PC-9 (cell line): ENCODE data around the gene UNC45A. TPM values are rescaled to one million over a fixed set of nuclear protein-coding genes. Genes with fewer than 3 reads are reported as not detected.

ENCODE experiments used
- Bru-seq: library from RNA; stranded (reverse); fragments of 400-500 nt; gene quantifications from one replicate; lab custom pipeline; 2021; lab: Mats Ljungman, UMichigan
- BruChase-seq, 2 experiments: library from RNA; stranded (reverse); fragments of 400-500 nt; gene quantifications; one replicate each; lab custom pipeline; 2021; lab: Mats Ljungman, UMichigan
- BruUV-seq: library from RNA; stranded (reverse); fragments of 400-500 nt; replicated peaks from 2 replicates; lab custom pipeline; 2021; lab: Mats Ljungman, UMichigan
- CTCF ChIA-PET: fragments of 300-600 bp; sonication (Branson Sonifier 250); formaldehyde crosslinking; loops from one replicate; lab custom pipeline; 2022; ENCODE audit warnings: antibody characterized with exemption; lab: Charles Lee
- POLR2A ChIA-PET: fragments of 300-600 bp; sonication (Branson Sonifier 250); formaldehyde crosslinking; loops from one replicate; lab custom pipeline; 2022; ENCODE audit warnings: antibody characterized with exemption; ENCODE audit not compliant: unreplicated experiment; lab: Charles Lee
- DNase-seq, 2 experiments: peaks; one replicate each; pipeline versions ENCODE4 v3.0.0 to v3.0.0-alpha.2; 2015 to 2022; ENCODE audit warnings: mixed read lengths in 1 of 2
- H2AFZ ChIP-seq: fragments of 200-600 bp; sonication (generic); 2 replicates; pipeline ENCODE4 v1.8.1; 2017; ENCODE audit warnings: antibody characterized with exemption
- H3F3A ChIP-seq: fragments of 200-600 bp; sonication (generic); 2 replicates; pipeline ENCODE4 v1.8.1; 2017; ENCODE audit warnings: antibody characterized with exemption, mild to moderate bottlenecking, low read depth; ENCODE audit not compliant: insufficient read depth
- H3K27ac ChIP-seq: fragments of 200-600 bp; sonication (generic); 2 replicates; pipeline ENCODE4 v1.6.1; 2016; ENCODE audit warnings: mixed run types
- H3K27me3 ChIP-seq: fragments of 200-600 bp; sonication (generic); 2 replicates; pipeline ENCODE4 v1.6.1; 2016; ENCODE audit warnings: low read depth, mixed run types; ENCODE audit not compliant: insufficient read depth
- H3K36me3 ChIP-seq: fragments of 200-600 bp; sonication (generic); 2 replicates; pipeline ENCODE4 v1.6.1; 2016; ENCODE audit warnings: low read depth, mixed run types
- H3K4me1 ChIP-seq: fragments of 200-600 bp; sonication (generic); replicated peaks from 2 replicates; pipeline ENCODE4 v1.6.1; 2016; ENCODE audit warnings: mixed run types; ENCODE audit not compliant: insufficient read depth
- H3K4me2 ChIP-seq: fragments of 200-600 bp; sonication (generic); 2 replicates; pipeline ENCODE4 v1.6.1; 2017; ENCODE audit warnings: mixed run types
- H3K4me3 ChIP-seq: fragments of 200-600 bp; sonication (generic); 2 replicates; pipeline ENCODE4 v1.6.1; 2016; ENCODE audit warnings: mixed run types
- H3K79me2 ChIP-seq: fragments of 200-600 bp; sonication (generic); 2 replicates; pipeline ENCODE4 v1.6.1; 2017; ENCODE audit warnings: low read depth, mixed run types
- H3K9me2 ChIP-seq: fragments of 200-600 bp; sonication (generic); 2 replicates; pipeline ENCODE4 v1.8.1; 2017; ENCODE audit warnings: mild to moderate bottlenecking; ENCODE audit not compliant: insufficient read depth
- H3K9me3 ChIP-seq: fragments of 200-600 bp; sonication (generic); 2 replicates; pipeline ENCODE4 v1.8.1; 2016; ENCODE audit warnings: low read depth; ENCODE audit not compliant: insufficient read depth
- H4K20me1 ChIP-seq: fragments of 200-600 bp; sonication (generic); 2 replicates; pipeline ENCODE4 v1.8.1; 2017; ENCODE audit not compliant: insufficient read depth
- CTCF ChIP-seq: fragments of 200-600 bp; sonication (generic); conservative IDR thresholded peaks from 2 replicates; pipeline ENCODE4 v1.6.1; 2017; ENCODE audit warnings: mixed run types, antibody characterized with exemption, mild to moderate bottlenecking, moderate library complexity
- EZH2 ChIP-seq: fragments of 200-600 bp; sonication (generic); IDR thresholded peaks from 2 replicates; pipeline ENCODE4 v1.8.0; 2017; ENCODE audit warnings: antibody characterized with exemption, low read depth
- intact Hi-C: fragments of 100-400 bp; cut with micrococcal nuclease; formaldehyde crosslinking; loops from one replicate; pipeline ENCODE4 v1.10.0; 2022; ENCODE audit not compliant: unreplicated experiment
- long read RNA-seq: library from polyadenylated mRNA; stranded (forward); transcript quantifications from one replicate; pipeline ENCODE4 v2.0.0, GENCODE V29; 2022
- total RNA-seq: library from RNA; stranded (reverse); gene quantifications from 2 replicates; pipeline ENCODE4 v1.2.3, GENCODE V29; 2021

UNC45A gene, protein sequence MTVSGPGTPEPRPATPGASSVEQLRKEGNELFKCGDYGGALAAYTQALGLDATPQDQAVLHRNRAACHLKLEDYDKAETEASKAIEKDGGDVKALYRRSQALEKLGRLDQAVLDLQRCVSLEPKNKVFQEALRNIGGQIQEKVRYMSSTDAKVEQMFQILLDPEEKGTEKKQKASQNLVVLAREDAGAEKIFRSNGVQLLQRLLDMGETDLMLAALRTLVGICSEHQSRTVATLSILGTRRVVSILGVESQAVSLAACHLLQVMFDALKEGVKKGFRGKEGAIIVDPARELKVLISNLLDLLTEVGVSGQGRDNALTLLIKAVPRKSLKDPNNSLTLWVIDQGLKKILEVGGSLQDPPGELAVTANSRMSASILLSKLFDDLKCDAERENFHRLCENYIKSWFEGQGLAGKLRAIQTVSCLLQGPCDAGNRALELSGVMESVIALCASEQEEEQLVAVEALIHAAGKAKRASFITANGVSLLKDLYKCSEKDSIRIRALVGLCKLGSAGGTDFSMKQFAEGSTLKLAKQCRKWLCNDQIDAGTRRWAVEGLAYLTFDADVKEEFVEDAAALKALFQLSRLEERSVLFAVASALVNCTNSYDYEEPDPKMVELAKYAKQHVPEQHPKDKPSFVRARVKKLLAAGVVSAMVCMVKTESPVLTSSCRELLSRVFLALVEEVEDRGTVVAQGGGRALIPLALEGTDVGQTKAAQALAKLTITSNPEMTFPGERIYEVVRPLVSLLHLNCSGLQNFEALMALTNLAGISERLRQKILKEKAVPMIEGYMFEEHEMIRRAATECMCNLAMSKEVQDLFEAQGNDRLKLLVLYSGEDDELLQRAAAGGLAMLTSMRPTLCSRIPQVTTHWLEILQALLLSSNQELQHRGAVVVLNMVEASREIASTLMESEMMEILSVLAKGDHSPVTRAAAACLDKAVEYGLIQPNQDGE
- total RNA-seq = 81.8 and 86.0 TPM in 2 replicates
- percentile 53 among the genes with signal in this experiment for Bru-seq, nascent RNA
- BruChase-seq, experiment 1, labeled RNA remaining after a 2-hour chase = percentile 59 among the genes with signal in this experiment
- BruChase-seq, experiment 2, labeled RNA remaining after a 6-hour chase = percentile 71 among the genes with signal in this experiment
- long read RNA-seq, transcript UNC45A-202 (20 exons, 3,252 nt) = major isoform, 27 of 102 reads
- long read RNA-seq, partial matches to known transcripts = 54 of 102 reads
- long read RNA-seq, other reads (novel, unspliced or antisense) = 21 of 102 reads

- ChIA-PET CTCF (interaction anchor here (0.6 to 1.8 kb wide), 7 partner anchors 8 to 751 kb away, joined by 3 to 12 read pairs (median 8); no protein-coding TSS in a partner anchor), POLR2A (interaction anchor here (0.6 to 1.1 kb wide), 7 partner anchors 14 to 636 kb away, joined by 3 to 9 read pairs (median 4); partner anchors contain the start of genes PRC1, RCCD1 and VPS33B)
- Histone ChIP-seq H3K27ac (no peak within 1 kb of the TSS), H3K79me2 (peaks cover 11% of the 10 kb centered on the region), H2AFZ (peak within 1 kb of the TSS; percentile 90), H3F3A (peaks cover 15% of the 10 kb centered on the region; the same call in 1 of the 2 replicates), H3K36me3 (no peaks in the 10 kb centered on the region; the same call in 1 of the 2 replicates), H3K9me2 (no peaks in the 10 kb centered on the region), H3K27me3 (no peaks in the 10 kb centered on the region), H3K4me1 (peaks cover 20% of the 10 kb centered on the region), H3K4me3 (peak within 1 kb of the TSS; percentile 89), H3K4me2 (peak within 1 kb of the TSS; percentile 83), H4K20me1 (no peaks in the 10 kb centered on the region), H3K9me3 (no peaks in the 10 kb centered on the region)
- intact Hi-C loops = loop anchor here (1.0 to 10.0 kb wide), 6 partner anchors 60 to 833 kb away; partner anchors contain the start of genes BLM, IDH2 and PRC1
- no TSS peak for BruUV-seq
- no peak for TF ChIP-seq EZH2
- no peak for TF ChIP-seq CTCF
- DNase-seq = peak; percentile 80 to 94
Observed at GRCh38 chr15:90934949-90935751, at the start of gene UNC45A. TSS of gene UNC45A (plus strand) at chr15:90935285. CDS start at chr15:90935325, 40 bp downstream.

GRCh38 chr15:90885432-90886290, 49.4 kb upstream of the UNC45A start:
- CTCF ChIA-PET = interaction anchor here (0.6 to 2.4 kb wide), 8 partner anchors 18 to 743 kb away, joined by 3 to 26 read pairs (median 4); no protein-coding TSS in a partner anchor
- H3K4me2 ChIP-seq = no peak overlapping the region
- no peak overlapping the region for H3K4me3 ChIP-seq
- no peak overlapping the region for H2AFZ ChIP-seq
- BruUV-seq = no TSS peak
- H3F3A ChIP-seq = peaks cover 7% of the 10 kb centered on the region; the same call in 1 of the 2 replicates
- no peaks in the 10 kb centered on the region for H3K9me3 ChIP-seq
- H3K9me2 ChIP-seq = no peaks in the 10 kb centered on the region
- no peaks in the 10 kb centered on the region for H3K79me2 ChIP-seq
- H3K27ac ChIP-seq = no peak overlapping the region
- POLR2A ChIA-PET = no interaction called here
- peak in 1 of 2 experiments; percentile 66 for DNase-seq
- H3K27me3 ChIP-seq = no peaks in the 10 kb centered on the region
- H3K4me1 ChIP-seq = no peaks in the 10 kb centered on the region
- TF ChIP-seq EZH2 (no peak), CTCF (peak; percentile 98)
- no peaks in the 10 kb centered on the region for H3K36me3 ChIP-seq
- H4K20me1 ChIP-seq = peaks cover 4% of the 10 kb centered on the region; the same call in 1 of the 2 replicates
- intact Hi-C loops = loop anchor here (1.0 kb wide), 4 partner anchors 192 to 742 kb away; no protein-coding TSS in a partner anchor
